GM12891 (cell line): ENCODE results near the gene BCHE.

Source experiments
- POLR2A ChIP-seq: IDR thresholded peaks from 2 replicates; pipeline ENCODE4 v1.6.1; 2011; ENCODE audit warnings: low read depth, low read length, control low read depth
- POLR2AphosphoS5 ChIP-seq: IDR thresholded peaks from 2 replicates; pipeline ENCODE4 v1.6.1; 2011; ENCODE audit warnings: low read depth, low read length, control low read depth
- TAF1 ChIP-seq: IDR thresholded peaks from 2 replicates; pipeline ENCODE4 v1.6.1; 2011; ENCODE audit warnings: low read depth, low read length, control low read depth

DNA sequence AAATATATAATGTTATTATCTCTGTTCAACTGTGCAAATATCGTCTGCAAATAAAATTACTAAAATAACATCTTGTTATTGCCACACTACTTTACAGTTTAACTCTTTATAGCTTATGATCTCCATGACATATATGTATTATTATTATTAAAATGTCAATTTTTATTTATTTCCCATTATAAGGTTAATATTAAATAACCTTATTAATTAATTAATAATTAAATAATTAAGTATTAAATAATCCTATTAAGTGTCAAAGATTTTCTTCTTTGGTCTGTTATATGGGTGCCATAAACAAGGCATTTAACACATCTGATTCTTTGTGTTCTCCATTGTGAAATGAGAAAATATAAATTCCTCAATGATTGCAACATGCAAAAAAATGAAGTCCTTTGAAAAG lies 10.0 kb downstream of the BCHE start:
- no peak for TF ChIP-seq POLR2AphosphoS5
- no peak for TF ChIP-seq POLR2A
- no peak for TF ChIP-seq TAF1
